ENCODE measurements around the gene JDP2.

JDP2 gene

GRCh38 chr14:75402867-75403413 lies 24.9 kb upstream of the JDP2 start:
- no peaks in the 10 kb centered on the region for H3K27me3 ChIP-seq (replicated peaks; ENCODE audit: control insufficient read depth, insufficient read depth, low read length)
- no peaks in the 10 kb centered on the region for H3K36me3 ChIP-seq (ENCODE audit: control insufficient read depth, insufficient read depth, low read length)
- TF ChIP-seq CTCF (IDR thresholded peaks at IDR 0.05; ENCODE audit: insufficient read depth, low read length, poor library complexity, severe bottlenecking): no peak
- no peak overlapping the region for H3K4me3 ChIP-seq (replicated peaks; ENCODE audit: low read depth, low read length)
- DNase-seq (ENCODE audit: extremely low read depth, insufficient read length): no peak

- no peak for DNase-seq (ENCODE audit: extremely low read depth, insufficient read length)
- Histone ChIP-seq H3K4me3 (replicated peaks; ENCODE audit: low read depth, low read length) (no peak overlapping the region), H3K36me3 (ENCODE audit: control insufficient read depth, insufficient read depth, low read length) (no peaks in the 10 kb centered on the region), H3K27me3 (replicated peaks; ENCODE audit: control insufficient read depth, insufficient read depth, low read length) (no peaks in the 10 kb centered on the region)
- no peak for TF ChIP-seq CTCF (IDR thresholded peaks at IDR 0.05; ENCODE audit: insufficient read depth, low read length, poor library complexity, severe bottlenecking)
Measured at GRCh38 chr14:75404847-75405246, 23.0 kb upstream of the JDP2 start.

DNA sequence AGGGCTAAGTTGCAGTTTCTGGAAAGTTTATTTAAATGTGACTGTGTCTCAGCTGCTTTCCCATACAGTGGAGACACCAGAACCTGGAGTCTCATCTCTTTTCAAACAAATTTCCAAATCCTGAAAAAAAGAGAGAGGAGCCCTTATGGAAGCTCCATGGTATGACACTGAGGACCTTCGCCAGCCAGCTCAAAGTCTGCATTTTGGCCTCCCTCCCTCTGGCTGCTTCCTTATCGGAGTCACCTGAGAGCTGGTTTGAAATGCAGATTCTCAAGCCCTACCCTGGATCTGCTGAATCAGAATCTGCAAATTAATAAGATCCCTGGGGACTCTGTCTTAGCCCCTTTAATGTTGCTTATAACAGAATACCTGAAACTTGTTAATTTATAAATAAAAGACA lies 21.7 kb upstream of the JDP2 start:
- H3K27me3 ChIP-seq (replicated peaks; ENCODE audit: control insufficient read depth, insufficient read depth, low read length): no peaks in the 10 kb centered on the region
- TF ChIP-seq CTCF (IDR thresholded peaks at IDR 0.05; ENCODE audit: insufficient read depth, low read length, poor library complexity, severe bottlenecking): no peak
- no peak for DNase-seq (ENCODE audit: extremely low read depth, insufficient read length)
- H3K36me3 ChIP-seq (ENCODE audit: control insufficient read depth, insufficient read depth, low read length): no peaks in the 10 kb centered on the region; the same call in 1 of the 2 replicates
- H3K4me3 ChIP-seq (replicated peaks; ENCODE audit: low read depth, low read length): no peak overlapping the region

GRCh38 chr14:75406856-75407255 lies 21.0 kb upstream of the JDP2 start:
- H3K27me3 ChIP-seq (replicated peaks; ENCODE audit: control insufficient read depth, insufficient read depth, low read length): no peaks in the 10 kb centered on the region
- H3K36me3 ChIP-seq (ENCODE audit: control insufficient read depth, insufficient read depth, low read length): no peaks in the 10 kb centered on the region; the same call in 1 of the 2 replicates
- H3K4me3 ChIP-seq (replicated peaks; ENCODE audit: low read depth, low read length): no peak overlapping the region
- TF ChIP-seq CTCF (IDR thresholded peaks at IDR 0.05; ENCODE audit: insufficient read depth, low read length, poor library complexity, severe bottlenecking): no peak
- no peak for DNase-seq (ENCODE audit: extremely low read depth, insufficient read length)

DNA sequence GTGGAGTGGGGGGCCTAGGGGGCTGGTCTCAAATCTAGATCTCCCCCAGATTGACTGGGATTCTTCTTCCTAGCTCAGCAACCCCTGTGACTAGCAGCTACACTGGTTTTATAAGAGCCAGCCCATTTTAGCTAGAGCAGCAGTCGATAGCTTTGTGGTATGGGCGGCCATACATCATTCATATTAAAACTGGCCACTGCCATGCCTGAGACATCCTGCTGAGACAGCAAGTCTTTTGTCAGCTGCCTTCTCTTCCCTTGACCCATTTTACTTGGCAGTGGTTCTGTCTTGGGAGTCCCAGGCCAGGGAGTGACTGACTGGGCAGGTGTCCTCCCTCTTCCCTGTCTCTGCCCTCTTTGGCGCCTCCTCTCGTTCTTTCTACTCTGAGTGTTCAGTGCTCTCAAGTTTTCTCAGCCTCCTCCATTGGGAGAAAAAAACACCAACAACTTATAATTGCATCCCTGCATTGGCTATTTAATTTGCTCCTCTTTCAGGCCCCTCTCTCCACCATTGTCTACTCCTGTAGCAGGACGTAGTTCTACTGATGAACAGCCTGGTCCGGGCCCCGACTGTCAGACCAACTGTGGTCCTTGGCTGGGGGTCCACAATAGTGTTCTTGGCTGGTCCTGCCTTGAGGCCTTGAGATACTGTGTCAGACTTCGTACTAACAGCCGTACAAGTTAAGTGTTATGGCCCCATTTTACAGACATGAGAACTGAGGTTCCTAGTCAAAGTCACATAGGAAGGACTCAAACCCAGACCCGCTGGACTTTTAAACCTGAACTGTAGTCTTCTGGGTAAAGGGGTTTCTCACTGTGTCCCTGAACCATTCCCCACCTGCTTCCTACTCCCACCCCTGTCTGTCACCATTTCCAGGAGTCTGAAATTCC lies 18.3 kb upstream of the JDP2 start:
- H3K4me3 ChIP-seq (replicated peaks; ENCODE audit: low read depth, low read length): no peak overlapping the region
- H3K36me3 ChIP-seq (ENCODE audit: control insufficient read depth, insufficient read depth, low read length): no peaks in the 10 kb centered on the region; the same call in 1 of the 2 replicates
- H3K27me3 ChIP-seq (replicated peaks; ENCODE audit: control insufficient read depth, insufficient read depth, low read length): no peaks in the 10 kb centered on the region
- no peak for TF ChIP-seq CTCF (IDR thresholded peaks at IDR 0.05; ENCODE audit: insufficient read depth, low read length, poor library complexity, severe bottlenecking)
- no peak for DNase-seq (ENCODE audit: extremely low read depth, insufficient read length)
